GM18508 (cell line): Measurements from ENCODE around the gene RAB36.
"Not testable (repeated sequence)": the region's sequence is repeated elsewhere in the genome, so short reads cannot be mapped to it uniquely, and the experiment has no call there.

Experiments used
- ATAC-seq: cut with Tn5 transposase; IDR thresholded peaks from one replicate; pipeline ENCODE4 v1.9.1; 2021; ENCODE audit warnings: moderate number of reproducible peaks; ENCODE audit not compliant: insufficient read depth, unreplicated experiment

Gene RAB36

GRCh38 chr22:23132376-23133091 lies 12.7 kb upstream of the RAB36 start:
- ATAC-seq: no peak

- no peak for ATAC-seq
These were observed 11.4 kb upstream of the RAB36 start for GRCh38 chr22:23133922-23134321.

DNA sequence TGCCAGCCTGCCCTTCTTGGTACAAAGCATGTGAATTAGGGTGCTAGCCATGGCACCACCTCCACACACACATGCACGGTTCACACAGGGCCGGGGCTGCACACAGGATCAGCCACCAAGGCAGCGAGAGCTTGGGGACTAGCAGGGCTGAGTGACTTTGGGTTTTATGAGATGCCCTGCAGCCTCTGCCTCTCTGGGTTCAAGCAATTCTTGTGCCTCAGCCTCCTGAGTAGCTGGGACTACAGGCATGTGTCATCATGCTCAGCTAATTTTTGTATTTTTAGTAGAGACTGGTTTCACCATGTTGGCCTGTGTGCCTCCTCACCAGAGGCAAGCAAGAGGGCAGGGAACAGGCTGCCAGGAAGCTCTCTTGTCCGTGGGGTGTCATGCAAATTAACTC lies 8.3 kb upstream of the RAB36 start:
- ATAC-seq: not testable (repeated sequence)

- no peak for ATAC-seq
These were observed 7.8 kb upstream of the RAB36 start for GRCh38 chr22:23137468-23137867.

GRCh38 chr22:23137905-23138561 lies 7.2 kb upstream of the RAB36 start:
- ATAC-seq: no peak

DNA sequence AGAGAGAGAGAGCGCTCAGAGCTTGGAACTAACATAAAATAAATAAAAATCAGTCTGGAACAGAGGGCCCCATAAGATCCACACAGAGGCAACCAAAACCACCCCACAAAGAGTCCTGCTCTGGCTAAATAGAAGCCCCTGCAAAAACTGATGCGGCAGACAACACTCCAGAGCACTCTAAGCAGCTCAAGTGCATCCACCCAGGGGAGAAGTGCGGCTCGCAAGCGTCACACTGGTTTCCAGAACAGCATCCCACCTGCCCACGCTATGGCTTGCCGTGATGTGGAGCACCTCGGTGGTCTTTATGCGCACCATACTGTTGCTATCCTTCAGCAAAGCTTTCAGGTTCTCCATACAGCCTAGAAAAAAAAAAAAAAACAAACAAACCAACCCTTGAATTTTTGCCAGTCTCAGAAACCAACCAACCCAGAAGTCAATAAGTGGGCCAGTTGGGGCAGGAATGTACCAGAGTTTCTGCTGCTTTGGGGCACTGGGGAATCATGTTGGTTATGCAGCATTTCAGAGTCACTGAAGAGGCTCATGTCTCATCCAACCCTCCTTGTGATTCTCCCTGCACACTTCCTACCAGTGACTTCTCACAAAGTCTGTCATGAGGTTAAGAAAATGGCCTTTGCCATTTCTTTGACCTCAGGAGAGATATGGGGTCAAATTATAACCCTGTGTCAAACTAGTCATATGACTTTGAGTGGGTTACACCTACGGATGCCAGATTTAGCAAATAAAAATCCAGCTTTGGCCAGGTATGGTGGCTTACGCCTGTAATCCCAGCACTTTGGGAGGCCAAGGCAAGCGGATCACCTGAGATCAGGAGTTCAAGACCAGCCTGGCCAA lies 6.5 kb upstream of the RAB36 start:
- no peak for ATAC-seq

- ATAC-seq: no peak
These were observed 4.9 kb upstream of the RAB36 start for GRCh38 chr22:23140385-23140784.

DNA sequence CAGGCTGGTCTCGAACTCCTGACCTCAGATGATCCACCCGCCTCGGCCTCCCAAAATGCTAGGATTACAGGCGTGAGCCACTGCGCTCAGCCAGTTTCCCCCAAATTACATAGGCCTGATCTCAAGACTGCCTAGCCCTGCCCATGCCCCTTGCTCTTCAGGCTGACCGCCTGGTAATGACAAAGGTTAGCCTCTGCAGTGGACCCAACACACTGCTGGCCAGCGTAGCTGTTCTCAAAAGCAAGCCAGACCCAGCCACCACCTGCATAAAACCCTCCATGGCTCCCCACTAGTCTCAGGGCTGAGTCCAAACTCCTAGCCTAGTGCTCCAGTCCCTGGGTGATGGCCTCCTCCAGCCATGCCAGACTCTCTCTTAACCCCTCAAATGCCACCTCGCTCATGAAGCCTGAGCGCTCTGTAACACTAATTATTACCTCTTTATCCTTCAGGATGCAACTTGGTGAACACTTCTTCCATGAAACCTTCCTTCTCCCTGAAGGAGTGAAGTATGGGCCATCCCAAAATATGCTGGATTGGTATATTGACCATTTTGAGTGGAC lies 2.7 kb upstream of the RAB36 start:
- ATAC-seq: no peak

DNA sequence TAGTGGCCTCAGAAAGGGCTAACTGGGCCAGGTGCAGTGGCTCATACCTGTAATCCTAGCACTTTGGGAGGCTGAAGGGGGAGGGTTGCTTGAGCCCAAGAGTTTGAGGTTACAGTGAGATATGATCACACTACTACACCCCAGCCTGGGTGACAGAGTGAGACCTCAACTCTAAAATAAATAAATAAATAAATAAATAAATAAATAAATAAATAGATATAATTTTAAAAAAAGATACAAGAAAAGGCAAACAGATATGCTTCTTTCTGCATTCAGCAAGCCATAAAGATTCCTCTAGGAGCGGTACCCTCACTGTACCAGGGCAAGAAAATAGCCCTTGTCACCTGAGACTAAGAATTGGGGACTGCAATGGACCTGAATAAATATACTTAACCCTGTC lies 2.2 kb upstream of the RAB36 start:
- ATAC-seq: no peak

DNA sequence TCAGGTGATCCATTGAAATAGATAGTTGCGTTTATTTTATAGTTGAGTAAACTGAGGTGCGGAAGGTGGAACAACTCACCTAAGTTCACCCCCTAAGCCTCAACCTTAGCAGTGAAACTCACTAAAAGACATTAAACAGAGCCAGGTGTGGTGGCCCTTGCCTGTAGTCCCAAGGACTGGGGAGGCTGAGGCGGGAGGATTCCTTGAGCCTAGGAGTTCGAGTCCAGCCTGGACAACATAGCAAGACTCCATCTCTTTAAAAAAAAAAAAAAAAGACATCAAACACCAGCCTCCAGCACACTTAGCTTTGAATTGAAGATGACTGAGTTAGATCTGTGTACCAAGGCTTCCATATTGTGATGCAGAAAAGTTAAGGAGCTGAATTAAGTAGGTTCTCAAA lies 845 bp upstream of the RAB36 start:
- no peak for ATAC-seq

DNA sequence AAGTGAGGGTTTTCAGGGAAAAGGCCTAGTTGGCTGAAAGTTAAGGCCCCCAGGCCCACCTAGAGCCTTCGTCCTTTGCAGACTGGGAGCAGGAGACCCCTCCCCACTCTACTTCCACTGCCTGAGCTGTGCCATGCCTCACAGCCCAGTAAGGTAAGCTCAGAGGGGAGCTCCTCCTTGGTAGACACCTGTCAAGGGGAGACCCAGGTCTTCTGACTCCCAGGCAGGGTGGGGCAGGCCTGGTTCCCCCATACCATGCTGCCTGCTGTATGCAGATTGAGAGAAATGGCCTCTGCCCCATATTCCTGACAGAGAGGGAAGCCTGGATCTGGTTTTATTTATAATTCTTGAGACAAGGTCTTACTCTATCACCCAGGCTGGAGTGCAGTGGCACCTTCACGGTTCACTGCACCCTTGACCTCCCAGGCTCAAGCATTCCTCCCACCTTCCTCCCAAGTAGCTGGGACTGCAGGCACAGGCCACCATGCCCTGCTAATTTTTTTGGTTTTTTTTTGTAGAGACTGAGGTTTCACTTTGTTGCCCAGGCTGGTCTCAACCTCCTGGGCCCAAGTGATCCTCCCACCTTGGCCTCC lies 697 bp downstream of the RAB36 start:
- ATAC-seq: no peak

GRCh38 chr22:23146478-23147205 lies 1.4 kb downstream of the RAB36 start:
- ATAC-seq: no peak

DNA sequence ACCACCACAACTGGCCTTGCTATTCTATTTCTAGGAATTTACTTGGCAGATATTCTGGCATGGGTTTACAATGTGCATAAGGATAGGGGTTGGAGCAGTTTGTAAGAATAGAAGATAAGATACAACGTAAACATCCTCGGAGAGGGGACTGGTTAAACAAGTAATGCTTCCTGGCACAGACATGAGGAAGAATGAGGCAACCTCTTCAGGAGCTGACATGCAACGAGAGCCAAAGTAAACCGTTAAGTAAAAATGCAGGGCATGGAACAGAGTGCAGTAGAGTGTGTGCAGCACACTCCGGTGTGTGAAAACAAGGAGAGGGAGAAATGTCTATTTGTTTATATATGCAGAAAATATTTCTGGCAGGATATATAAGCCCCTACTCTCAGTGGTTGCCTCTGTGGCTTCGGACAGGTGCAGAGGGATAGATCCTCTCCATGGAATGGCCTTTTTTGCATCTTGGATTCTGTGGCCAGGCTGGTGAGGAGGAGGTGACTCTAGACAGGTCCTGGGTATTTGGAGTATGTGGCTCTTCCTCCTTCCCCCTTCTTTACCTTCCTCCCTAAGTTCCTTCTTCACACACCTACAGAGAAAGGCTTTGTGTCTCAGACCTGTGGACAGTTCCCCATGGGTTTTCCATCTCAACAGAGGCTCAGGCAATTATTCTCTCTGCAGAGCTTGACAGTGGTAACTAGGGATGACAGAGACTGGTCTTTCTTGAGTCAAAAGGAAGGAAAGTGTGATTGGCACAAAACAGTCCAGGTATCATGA lies 2.5 kb downstream of the RAB36 start:
- ATAC-seq: no peak

- no peak for ATAC-seq
These were observed 4.5 kb downstream of the RAB36 start for GRCh38 chr22:23149743-23150238.

DNA sequence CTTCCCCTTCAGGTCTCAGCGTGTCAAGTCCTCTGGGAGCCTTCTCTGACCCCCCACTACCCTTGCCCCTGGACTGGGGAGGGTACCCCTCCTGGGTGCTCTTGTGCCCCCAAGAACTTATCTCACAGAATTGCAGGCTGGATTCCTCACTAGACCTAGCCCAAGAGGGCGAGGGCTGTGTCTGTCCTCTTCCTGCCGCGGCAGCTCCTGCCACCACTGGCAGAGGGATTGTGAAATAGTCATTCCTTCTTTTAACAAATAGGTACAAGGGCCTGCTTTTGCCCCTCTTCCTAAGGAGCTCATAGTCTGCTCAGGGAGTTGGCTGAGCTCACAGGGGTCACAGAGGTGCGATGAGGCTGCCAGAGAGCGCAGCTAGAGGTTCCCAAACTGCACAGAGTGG lies 5.5 kb downstream of the RAB36 start:
- no peak for ATAC-seq

GRCh38 chr22:23151827-23152226 lies 6.5 kb downstream of the RAB36 start:
- no peak for ATAC-seq

- no peak for ATAC-seq
These were observed 7.2 kb downstream of the RAB36 start for GRCh38 chr22:23152238-23153114.

- ATAC-seq: no peak
These were observed 8.7 kb downstream of the RAB36 start for GRCh38 chr22:23153994-23154393.
